Osteoblast (primary cell): ENCODE results near the gene ICOS. TPM values are rescaled to one million over a fixed set of nuclear protein-coding genes. Genes with fewer than 3 reads are reported as not detected.

Experiments
- DNase-seq: peaks from one replicate; pipeline ENCODE4 v3.0.0; 2011; ENCODE audit warnings: low spot score, mixed read lengths; ENCODE audit not compliant: insufficient read length; ENCODE audit errors: missing footprints
- H2AFZ ChIP-seq: 2 replicates; pipeline ENCODE4 v1.6.0; 2011; ENCODE audit warnings: mild to moderate bottlenecking, low read length
- H3K27ac ChIP-seq: 2 replicates; pipeline ENCODE4 v1.5.1; 2011; ENCODE audit warnings: mild to moderate bottlenecking, low read depth, low read length, moderate library complexity
- H3K27me3 ChIP-seq: 2 replicates; pipeline ENCODE4 v1.6.0; 2012; ENCODE audit warnings: mild to moderate bottlenecking, control low read depth, inconsistent platforms, low read length, moderate library complexity; ENCODE audit not compliant: insufficient read depth
- H3K36me3 ChIP-seq: 2 replicates; pipeline ENCODE4 v1.5.1; 2011; ENCODE audit warnings: mild to moderate bottlenecking, low read length, control low read depth, moderate library complexity; ENCODE audit not compliant: insufficient read depth
- H3K4me1 ChIP-seq: 2 replicates; pipeline ENCODE4 v1.5.1; 2011; ENCODE audit warnings: mild to moderate bottlenecking, low read length, control low read depth, moderate library complexity; ENCODE audit not compliant: insufficient read depth
- H3K4me2 ChIP-seq: 2 replicates; pipeline ENCODE4 v1.6.0; 2011; ENCODE audit warnings: mild to moderate bottlenecking, low read length; ENCODE audit not compliant: insufficient read depth
- H3K4me3 ChIP-seq: fragments of 200-600 bp; sonication (generic); 3 replicates; pipeline ENCODE4 v1.5.1; 2012; ENCODE audit warnings: mild to moderate bottlenecking, low read length, inconsistent platforms; ENCODE audit not compliant: insufficient read depth
- H3K79me2 ChIP-seq: 2 replicates; pipeline ENCODE4 v1.6.0; 2012; ENCODE audit warnings: mild to moderate bottlenecking, low read length, control low read depth, inconsistent platforms; ENCODE audit not compliant: insufficient read depth
- H3K9me3 ChIP-seq: 2 replicates; pipeline ENCODE4 v1.5.1; 2011; ENCODE audit warnings: low read depth, low read length, control low read depth
- H4K20me1 ChIP-seq: 2 replicates; pipeline ENCODE4 v1.6.0; 2012; ENCODE audit warnings: mild to moderate bottlenecking, low read length, control low read depth; ENCODE audit not compliant: insufficient read depth
- total RNA-seq: library from RNA; depleted of rRNA; stranded (reverse); fragments of >200 nt; gene quantifications from 2 replicates; pipeline ENCODE4 v1.2.3, GENCODE V29; 2012
- TF ChIP-seq, protein P1 (sequence below): IDR thresholded peaks from 2 replicates; pipeline ENCODE4 v1.5.1; 2011; ENCODE audit warnings: mild to moderate bottlenecking, low read depth, low read length, moderate library complexity; ENCODE audit errors: extremely low read depth

ICOS gene, protein sequence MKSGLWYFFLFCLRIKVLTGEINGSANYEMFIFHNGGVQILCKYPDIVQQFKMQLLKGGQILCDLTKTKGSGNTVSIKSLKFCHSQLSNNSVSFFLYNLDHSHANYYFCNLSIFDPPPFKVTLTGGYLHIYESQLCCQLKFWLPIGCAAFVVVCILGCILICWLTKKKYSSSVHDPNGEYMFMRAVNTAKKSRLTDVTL
- total RNA-seq: not detected in 2 replicates

DNA sequence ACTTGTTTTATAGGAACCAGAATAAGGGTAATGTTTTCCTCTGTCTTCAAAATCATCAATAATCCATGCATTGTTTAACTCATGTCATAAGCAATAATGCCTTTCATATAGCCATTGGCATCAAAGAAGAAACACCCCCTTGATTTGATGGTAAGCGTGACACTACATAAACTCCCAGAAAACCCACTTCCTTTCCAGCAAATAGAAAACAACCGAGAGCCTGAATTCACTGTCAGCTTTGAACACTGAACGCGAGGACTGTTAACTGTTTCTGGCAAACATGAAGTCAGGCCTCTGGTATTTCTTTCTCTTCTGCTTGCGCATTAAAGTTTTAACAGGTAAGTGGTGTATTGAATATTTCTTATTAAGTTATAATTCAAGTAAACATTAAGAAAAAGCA lies at the start of gene ICOS:
Gene ICOS (plus strand): TSS at position 229 of the 400 bp plus-strand sequence. CDS start 52 bp downstream, at position 281.
- H3K36me3 ChIP-seq: no peaks in the 10 kb centered on the region
- no peak within 1 kb of the TSS for H3K4me3 ChIP-seq
- no peak within 1 kb of the TSS for H2AFZ ChIP-seq
- no peaks in the 10 kb centered on the region for H3K9me3 ChIP-seq
- no peak within 1 kb of the TSS for H3K27ac ChIP-seq
- no peak for DNase-seq
- H3K27me3 ChIP-seq: peaks cover 22% of the 10 kb centered on the region
- no peak within 1 kb of the TSS for H3K4me2 ChIP-seq
- no peaks in the 10 kb centered on the region for H4K20me1 ChIP-seq
- H3K79me2 ChIP-seq: no peaks in the 10 kb centered on the region
- no peaks in the 10 kb centered on the region for H3K4me1 ChIP-seq
- TF ChIP-seq, protein P1, sequence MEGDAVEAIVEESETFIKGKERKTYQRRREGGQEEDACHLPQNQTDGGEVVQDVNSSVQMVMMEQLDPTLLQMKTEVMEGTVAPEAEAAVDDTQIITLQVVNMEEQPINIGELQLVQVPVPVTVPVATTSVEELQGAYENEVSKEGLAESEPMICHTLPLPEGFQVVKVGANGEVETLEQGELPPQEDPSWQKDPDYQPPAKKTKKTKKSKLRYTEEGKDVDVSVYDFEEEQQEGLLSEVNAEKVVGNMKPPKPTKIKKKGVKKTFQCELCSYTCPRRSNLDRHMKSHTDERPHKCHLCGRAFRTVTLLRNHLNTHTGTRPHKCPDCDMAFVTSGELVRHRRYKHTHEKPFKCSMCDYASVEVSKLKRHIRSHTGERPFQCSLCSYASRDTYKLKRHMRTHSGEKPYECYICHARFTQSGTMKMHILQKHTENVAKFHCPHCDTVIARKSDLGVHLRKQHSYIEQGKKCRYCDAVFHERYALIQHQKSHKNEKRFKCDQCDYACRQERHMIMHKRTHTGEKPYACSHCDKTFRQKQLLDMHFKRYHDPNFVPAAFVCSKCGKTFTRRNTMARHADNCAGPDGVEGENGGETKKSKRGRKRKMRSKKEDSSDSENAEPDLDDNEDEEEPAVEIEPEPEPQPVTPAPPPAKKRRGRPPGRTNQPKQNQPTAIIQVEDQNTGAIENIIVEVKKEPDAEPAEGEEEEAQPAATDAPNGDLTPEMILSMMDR: no peak

DNA sequence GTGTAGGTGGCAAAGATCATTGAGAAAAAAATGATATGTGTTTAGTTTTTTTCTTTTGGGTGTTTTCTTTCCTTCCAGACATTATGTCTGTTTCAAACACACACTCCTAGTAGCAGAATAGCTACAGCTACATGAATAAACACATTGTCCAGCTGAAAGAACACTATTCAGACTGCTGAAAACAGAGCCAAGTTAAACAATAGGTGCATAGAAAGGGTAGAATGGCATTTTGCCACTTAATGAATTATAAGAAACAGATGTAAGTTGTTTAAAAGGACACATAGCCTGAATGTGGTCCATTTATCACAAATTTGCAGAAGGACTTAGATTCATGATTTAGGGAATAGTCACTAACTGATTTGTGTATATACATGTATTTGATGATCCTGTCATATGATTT lies 48.9 kb upstream of the ICOS start:
- no peak for DNase-seq
- TF ChIP-seq, protein P1: no peak
- Histone ChIP-seq H3K4me2 (no peak overlapping the region), H3K27me3 (peaks cover 5% of the 10 kb centered on the region), H3K4me1 (no peaks in the 10 kb centered on the region), H3K79me2 (no peaks in the 10 kb centered on the region), H3K4me3 (no peak overlapping the region), H2AFZ (no peak overlapping the region), H3K27ac (no peak overlapping the region), H3K9me3 (no peaks in the 10 kb centered on the region), H3K36me3 (no peaks in the 10 kb centered on the region), H4K20me1 (no peaks in the 10 kb centered on the region)

DNA sequence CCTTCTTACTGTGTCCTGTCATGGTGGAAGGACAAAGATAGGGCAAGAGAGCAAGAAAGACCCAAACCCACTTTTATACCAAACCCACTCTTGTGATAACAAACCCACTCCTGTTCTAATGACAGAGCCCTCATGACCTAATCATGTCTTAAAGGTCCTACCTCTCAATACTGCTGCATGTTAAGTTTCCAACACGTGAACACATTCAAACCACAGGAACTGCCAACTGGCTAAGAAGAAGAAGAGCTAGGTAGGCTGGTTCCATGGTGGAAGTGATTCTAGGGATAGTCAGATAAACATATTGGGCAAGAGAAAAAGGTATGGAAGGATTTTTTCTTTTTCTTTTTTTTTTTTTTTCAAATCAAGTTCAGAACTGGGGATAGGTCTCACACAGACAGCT lies 47.0 kb upstream of the ICOS start:
- Histone ChIP-seq H3K4me2 (no peak overlapping the region), H3K4me3 (no peak overlapping the region), H3K27ac (no peak overlapping the region), H4K20me1 (no peaks in the 10 kb centered on the region), H3K27me3 (peaks cover 5% of the 10 kb centered on the region), H2AFZ (no peak overlapping the region), H3K36me3 (no peaks in the 10 kb centered on the region), H3K79me2 (no peaks in the 10 kb centered on the region), H3K9me3 (no peaks in the 10 kb centered on the region), H3K4me1 (no peaks in the 10 kb centered on the region)
- TF ChIP-seq, protein P1: no peak
- DNase-seq: no peak

DNA sequence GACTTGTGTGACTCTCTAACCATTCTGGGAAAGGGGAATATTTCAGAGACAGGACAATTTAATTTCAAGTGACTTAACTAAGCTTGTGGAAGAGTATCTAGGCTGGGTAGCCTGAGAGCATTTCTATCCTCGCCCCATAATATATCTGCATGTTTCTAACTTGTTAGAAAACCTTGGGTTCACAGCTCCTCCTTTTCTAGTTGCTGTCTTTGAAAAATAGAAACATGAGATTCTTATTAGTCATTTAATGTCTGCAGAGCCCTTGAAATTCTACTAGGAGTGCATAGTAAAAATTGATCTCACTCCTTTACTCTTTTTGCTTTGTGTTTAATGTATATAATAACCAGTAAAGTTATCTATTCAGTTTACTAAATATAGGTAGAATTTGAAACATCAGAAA lies 46.6 kb upstream of the ICOS start:
- Histone ChIP-seq H3K4me1 (no peaks in the 10 kb centered on the region), H3K4me2 (no peak overlapping the region), H2AFZ (no peak overlapping the region), H3K9me3 (no peaks in the 10 kb centered on the region), H3K4me3 (no peak overlapping the region), H3K27ac (no peak overlapping the region), H4K20me1 (no peaks in the 10 kb centered on the region), H3K36me3 (no peaks in the 10 kb centered on the region), H3K79me2 (no peaks in the 10 kb centered on the region), H3K27me3 (peaks cover 5% of the 10 kb centered on the region)
- TF ChIP-seq, protein P1: no peak
- no peak for DNase-seq
